Osteoblast (primary cell): Measurements from ENCODE around the gene FOXN3. TPM values are rescaled to one million over a fixed set of nuclear protein-coding genes. Genes with fewer than 3 reads are reported as not detected.

Experiments used
- DNase-seq: peaks from one replicate; pipeline ENCODE4 v3.0.0; 2011; ENCODE audit warnings: low spot score, mixed read lengths; ENCODE audit not compliant: insufficient read length; ENCODE audit errors: missing footprints
- H2AFZ ChIP-seq: 2 replicates; pipeline ENCODE4 v1.6.0; 2011; ENCODE audit warnings: mild to moderate bottlenecking, low read length
- H3K27ac ChIP-seq: 2 replicates; pipeline ENCODE4 v1.5.1; 2011; ENCODE audit warnings: mild to moderate bottlenecking, low read depth, low read length, moderate library complexity
- H3K27me3 ChIP-seq: 2 replicates; pipeline ENCODE4 v1.6.0; 2012; ENCODE audit warnings: mild to moderate bottlenecking, control low read depth, inconsistent platforms, low read length, moderate library complexity; ENCODE audit not compliant: insufficient read depth
- H3K36me3 ChIP-seq: 2 replicates; pipeline ENCODE4 v1.5.1; 2011; ENCODE audit warnings: mild to moderate bottlenecking, low read length, control low read depth, moderate library complexity; ENCODE audit not compliant: insufficient read depth
- H3K4me1 ChIP-seq: 2 replicates; pipeline ENCODE4 v1.5.1; 2011; ENCODE audit warnings: mild to moderate bottlenecking, low read length, control low read depth, moderate library complexity; ENCODE audit not compliant: insufficient read depth
- H3K4me2 ChIP-seq: 2 replicates; pipeline ENCODE4 v1.6.0; 2011; ENCODE audit warnings: mild to moderate bottlenecking, low read length; ENCODE audit not compliant: insufficient read depth
- H3K4me3 ChIP-seq: fragments of 200-600 bp; sonication (generic); 3 replicates; pipeline ENCODE4 v1.5.1; 2012; ENCODE audit warnings: mild to moderate bottlenecking, low read length, inconsistent platforms; ENCODE audit not compliant: insufficient read depth
- H3K79me2 ChIP-seq: 2 replicates; pipeline ENCODE4 v1.6.0; 2012; ENCODE audit warnings: mild to moderate bottlenecking, low read length, control low read depth, inconsistent platforms; ENCODE audit not compliant: insufficient read depth
- H3K9me3 ChIP-seq: 2 replicates; pipeline ENCODE4 v1.5.1; 2011; ENCODE audit warnings: low read depth, low read length, control low read depth
- H4K20me1 ChIP-seq: 2 replicates; pipeline ENCODE4 v1.6.0; 2012; ENCODE audit warnings: mild to moderate bottlenecking, low read length, control low read depth; ENCODE audit not compliant: insufficient read depth
- total RNA-seq: library from RNA; depleted of rRNA; stranded (reverse); fragments of >200 nt; gene quantifications from 2 replicates; pipeline ENCODE4 v1.2.3, GENCODE V29; 2012
- TF ChIP-seq, protein P1 (sequence below): IDR thresholded peaks from 2 replicates; pipeline ENCODE4 v1.5.1; 2011; ENCODE audit warnings: mild to moderate bottlenecking, low read depth, low read length, moderate library complexity; ENCODE audit errors: extremely low read depth

The FOXN3 gene
- total RNA-seq, 1 donor, result 49.9 TPM

DNA sequence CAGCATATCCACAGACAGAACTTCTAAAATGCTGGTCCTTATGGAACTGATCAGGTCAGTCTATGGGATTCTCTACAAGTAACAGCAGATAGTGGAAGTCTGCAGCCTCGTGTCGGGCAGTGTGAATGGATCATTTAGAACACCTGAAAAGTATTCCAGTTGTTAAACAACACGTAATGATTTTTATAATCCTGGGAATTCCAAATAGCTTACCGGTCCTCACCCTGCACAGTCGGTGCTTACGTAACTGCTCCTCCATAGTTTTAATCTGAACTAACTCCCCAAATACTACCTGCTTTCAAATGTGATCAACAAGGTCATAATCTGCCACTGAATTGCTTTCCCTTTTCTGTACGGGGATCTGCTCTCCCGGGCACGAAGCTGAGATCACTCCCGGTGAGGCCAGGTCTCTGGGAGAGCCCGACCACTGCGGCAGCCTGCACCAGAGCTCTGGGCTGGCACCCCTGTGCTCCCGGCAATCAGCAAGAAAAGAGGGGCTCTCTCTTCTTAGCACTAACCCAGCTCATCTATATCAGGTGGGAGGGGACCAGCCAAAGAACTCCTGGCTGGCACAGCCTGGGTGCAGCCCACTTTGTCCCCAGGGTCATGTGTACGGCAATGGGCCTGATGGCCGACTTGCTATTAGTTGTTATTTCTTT is 157.0 kb downstream of the FOXN3 start:
- H2AFZ ChIP-seq, result no peak overlapping the region
- TF ChIP-seq, protein P1, sequence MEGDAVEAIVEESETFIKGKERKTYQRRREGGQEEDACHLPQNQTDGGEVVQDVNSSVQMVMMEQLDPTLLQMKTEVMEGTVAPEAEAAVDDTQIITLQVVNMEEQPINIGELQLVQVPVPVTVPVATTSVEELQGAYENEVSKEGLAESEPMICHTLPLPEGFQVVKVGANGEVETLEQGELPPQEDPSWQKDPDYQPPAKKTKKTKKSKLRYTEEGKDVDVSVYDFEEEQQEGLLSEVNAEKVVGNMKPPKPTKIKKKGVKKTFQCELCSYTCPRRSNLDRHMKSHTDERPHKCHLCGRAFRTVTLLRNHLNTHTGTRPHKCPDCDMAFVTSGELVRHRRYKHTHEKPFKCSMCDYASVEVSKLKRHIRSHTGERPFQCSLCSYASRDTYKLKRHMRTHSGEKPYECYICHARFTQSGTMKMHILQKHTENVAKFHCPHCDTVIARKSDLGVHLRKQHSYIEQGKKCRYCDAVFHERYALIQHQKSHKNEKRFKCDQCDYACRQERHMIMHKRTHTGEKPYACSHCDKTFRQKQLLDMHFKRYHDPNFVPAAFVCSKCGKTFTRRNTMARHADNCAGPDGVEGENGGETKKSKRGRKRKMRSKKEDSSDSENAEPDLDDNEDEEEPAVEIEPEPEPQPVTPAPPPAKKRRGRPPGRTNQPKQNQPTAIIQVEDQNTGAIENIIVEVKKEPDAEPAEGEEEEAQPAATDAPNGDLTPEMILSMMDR, result no peak
- H3K4me1 ChIP-seq, result no peaks in the 10 kb centered on the region
- H3K9me3 ChIP-seq, result no peaks in the 10 kb centered on the region
- no peak overlapping the region for H3K4me2 ChIP-seq
- H3K27me3 ChIP-seq, result no peaks in the 10 kb centered on the region
- H3K79me2 ChIP-seq, result no peaks in the 10 kb centered on the region
- no peak for DNase-seq
- no peak overlapping the region for H3K4me3 ChIP-seq
- no peaks in the 10 kb centered on the region for H3K36me3 ChIP-seq
- H4K20me1 ChIP-seq, result peaks cover 8% of the 10 kb centered on the region
- no peak overlapping the region for H3K27ac ChIP-seq

DNA sequence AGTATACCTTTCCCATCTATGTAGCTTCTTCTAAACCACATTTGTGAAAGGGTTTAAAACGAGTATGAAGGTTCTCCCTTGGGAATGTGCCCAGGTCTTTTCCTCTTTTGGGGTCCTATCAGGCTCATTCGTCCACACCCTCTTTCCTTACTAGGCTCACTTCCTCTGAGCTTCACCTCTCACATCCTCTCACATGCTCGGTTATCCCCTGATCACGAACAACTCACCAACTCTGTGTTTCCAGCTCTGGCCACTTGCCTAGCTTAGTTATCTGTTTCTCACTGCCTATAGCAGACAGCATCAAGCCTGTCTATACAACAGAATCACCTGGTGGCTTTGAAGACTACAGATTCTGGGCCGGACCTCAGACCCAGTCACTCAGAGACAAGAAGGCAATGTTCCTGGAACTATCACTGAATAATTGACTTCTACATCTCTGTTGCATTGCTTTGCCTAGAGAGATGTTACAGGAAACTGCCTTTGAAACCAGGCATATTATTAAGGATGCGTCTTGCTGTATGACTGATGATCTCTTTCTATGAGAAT is 158.2 kb downstream of the FOXN3 start:
- Histone ChIP-seq H3K79me2 (no peaks in the 10 kb centered on the region), H4K20me1 (peaks cover 9% of the 10 kb centered on the region), H3K9me3 (no peaks in the 10 kb centered on the region), H3K4me2 (no peak overlapping the region), H3K4me3 (no peak overlapping the region), H3K27ac (no peak overlapping the region), H2AFZ (no peak overlapping the region), H3K36me3 (no peaks in the 10 kb centered on the region), H3K4me1 (no peaks in the 10 kb centered on the region), H3K27me3 (no peaks in the 10 kb centered on the region)
- TF ChIP-seq, protein P1, result no peak
- no peak for DNase-seq

DNA sequence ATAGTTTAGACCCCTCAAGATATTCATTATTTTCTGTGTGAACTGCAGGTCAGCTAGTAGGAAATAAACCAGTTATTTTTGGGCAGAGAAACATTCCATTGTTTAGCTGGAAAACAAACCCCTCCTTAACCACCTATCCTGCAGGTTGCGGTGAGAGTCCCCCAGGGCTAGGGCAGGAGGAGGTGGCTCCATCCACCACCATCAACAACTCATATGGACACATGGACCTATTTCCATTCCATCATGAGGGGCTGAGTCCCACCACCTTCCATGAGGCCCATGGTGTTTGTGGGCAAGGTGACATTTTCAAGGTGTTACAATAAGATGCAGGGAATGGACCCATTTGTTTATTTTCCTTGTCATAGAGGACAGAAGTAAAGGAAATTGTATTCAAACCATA is 160.1 kb downstream of the FOXN3 start:
- Histone ChIP-seq H3K36me3 (no peaks in the 10 kb centered on the region), H3K9me3 (no peaks in the 10 kb centered on the region), H4K20me1 (peaks cover 9% of the 10 kb centered on the region), H3K79me2 (no peaks in the 10 kb centered on the region), H3K4me3 (no peak overlapping the region), H3K27me3 (no peaks in the 10 kb centered on the region), H2AFZ (no peak overlapping the region), H3K4me2 (no peak overlapping the region), H3K27ac (no peak overlapping the region), H3K4me1 (no peaks in the 10 kb centered on the region)
- TF ChIP-seq, protein P1, result no peak
- DNase-seq, result no peak

DNA sequence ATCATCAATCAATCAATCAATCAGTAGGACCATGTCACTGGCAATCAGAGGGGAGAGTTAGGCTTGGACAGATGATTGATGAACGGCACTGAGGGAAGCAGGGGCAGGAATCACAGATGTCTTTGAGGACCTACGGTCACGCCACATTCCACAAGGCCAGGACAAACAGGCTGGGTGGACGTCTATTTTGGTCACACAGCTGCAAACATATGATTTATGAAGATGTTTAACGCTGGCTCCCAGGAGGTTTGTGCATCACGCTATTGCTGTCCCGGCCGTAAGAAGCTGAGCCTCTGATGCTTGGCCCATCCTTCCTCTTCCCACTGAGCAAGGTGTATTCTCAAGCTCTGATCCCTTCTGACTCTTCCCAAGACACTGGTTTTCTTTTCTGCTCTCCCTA is 160.8 kb downstream of the FOXN3 start:
- H3K4me3 ChIP-seq, result no peak overlapping the region
- H2AFZ ChIP-seq, result no peak overlapping the region
- H3K9me3 ChIP-seq, result no peaks in the 10 kb centered on the region
- TF ChIP-seq, protein P1, result no peak
- H3K4me2 ChIP-seq, result no peak overlapping the region
- no peak overlapping the region for H3K27ac ChIP-seq
- no peaks in the 10 kb centered on the region for H3K27me3 ChIP-seq
- DNase-seq, result no peak
- H4K20me1 ChIP-seq, result peaks cover 9% of the 10 kb centered on the region
- no peaks in the 10 kb centered on the region for H3K36me3 ChIP-seq
- no peaks in the 10 kb centered on the region for H3K79me2 ChIP-seq
- H3K4me1 ChIP-seq, result no peaks in the 10 kb centered on the region
